ENCODE data around the gene PPT1. TPM values are rescaled to one million over a fixed set of nuclear protein-coding genes. Genes with fewer than 3 reads are reported as not detected.

PPT1 gene
- total and polyA plus RNA-seq, 4 experiments from 2014 or later: 56.7 to 292 (median 120) TPM

DNA sequence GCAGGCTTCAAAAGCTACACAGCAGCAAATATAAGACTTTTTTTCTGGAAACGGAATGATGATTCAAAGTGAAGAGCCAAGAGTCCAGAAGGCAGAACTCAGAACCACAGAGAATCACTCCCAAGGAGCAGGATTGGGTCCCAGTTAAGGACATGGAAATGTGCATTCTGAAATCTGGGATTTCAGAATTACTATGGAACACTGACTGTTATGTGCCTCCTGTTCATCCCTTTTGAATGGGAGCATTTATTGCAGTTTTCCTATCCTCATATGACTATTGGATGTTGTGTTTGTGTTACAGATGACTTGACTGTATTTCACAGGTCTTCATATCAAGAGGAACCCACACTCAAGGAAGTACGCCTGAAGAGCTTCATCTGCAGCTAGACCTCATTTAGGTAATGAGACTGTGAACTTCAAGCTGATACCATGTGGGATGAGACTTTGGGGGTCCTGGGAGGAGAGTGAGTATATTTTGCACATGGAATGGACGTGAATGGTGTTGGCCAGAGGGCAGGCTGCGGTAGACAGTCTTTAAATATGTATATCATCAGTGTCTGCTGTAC, 73.6 kb downstream of the PPT1 start:
- CTCF ChIA-PET (ENCODE audit: partially characterized antibody): interaction anchor here (0.8 to 1.4 kb wide), 3 partner anchors 15 to 104 kb away, joined by 3 to 4 read pairs (median 3); no protein-coding TSS in a partner anchor
- no peaks in the 10 kb centered on the region for H3K27me3 ChIP-seq (ENCODE audit: insufficient read depth, low read length)
- POLR2A ChIA-PET (ENCODE audit: partially characterized antibody): no interaction called here
- no peak overlapping the region for H3K4me3 Mint-ChIP-seq
- peaks cover 0 to 6% of the 10 kb centered on the region in 2 donors for H3K27me3 Mint-ChIP-seq
- H3K9me3 Mint-ChIP-seq: peaks cover 0 to 16% (median 7%) of the 10 kb centered on the region in 8 donors
- intact Hi-C loops (cut with micrococcal nuclease): no loop called here
- no peak overlapping the region for H3K27ac ChIP-seq (ENCODE audit: low read depth, low read length)
- no peak overlapping the region for H3K27ac Mint-ChIP-seq
- H3K4me3 ChIP-seq (ENCODE audit: low read length in 2 of 2): no peak overlapping the region
- no peaks in the 10 kb centered on the region for H3K4me1 ChIP-seq (ENCODE audit: insufficient read depth, low read length)
- no peak for DNase-seq
- H3K36me3 ChIP-seq (ENCODE audit: insufficient read depth, low read length): no peaks in the 10 kb centered on the region
- peaks cover 0 to 2% (median 0%) of the 10 kb centered on the region in 4 donors for H3K4me1 Mint-ChIP-seq
- no peaks in the 10 kb centered on the region for H3K9me3 ChIP-seq (ENCODE audit: control insufficient read depth in 1 of 2, low read length in 2 of 2)
- peaks cover 1 to 6% of the 10 kb centered on the region in 2 donors for H3K36me3 Mint-ChIP-seq

Other genes with a start within 250 kb of the PPT1 start
- 10 to 100 TPM; 15.8 to 20.8 TPM for gene TRIT1, start 213.7 kb downstream of the PPT1 start, total RNA-seq
- 10 to 100 TPM in 1 of 2 donors, 1 to 10 TPM in 1; 5.7 to 10.3 TPM for gene TRIT1, start 213.7 kb downstream of the PPT1 start, polyA plus RNA-seq
- gene MYCL, start 195.3 kb downstream of the PPT1 start, total RNA-seq: under 1 TPM; 0.19 to 0.20 TPM
- gene MYCL, start 195.3 kb downstream of the PPT1 start, polyA plus RNA-seq: not detected
- gene MFSD2A, start 142.1 kb downstream of the PPT1 start, total RNA-seq: under 1 TPM; 0.38 to 0.42 TPM
- gene MFSD2A, start 142.1 kb downstream of the PPT1 start, polyA plus RNA-seq: under 1 TPM; 0.44 to 0.70 TPM
- gene CAP1, start 56.5 kb downstream of the PPT1 start, total RNA-seq: 100 to 1,000 TPM; 285 to 305 TPM
- 100 to 1,000 TPM; 629 to 725 TPM for gene CAP1, start 56.5 kb downstream of the PPT1 start, polyA plus RNA-seq
- 10 to 100 TPM; 23.0 to 23.4 TPM for gene RLF, start 64.1 kb upstream of the PPT1 start, total RNA-seq
- 1 to 10 TPM; 7.6 to 9.9 TPM for gene RLF, start 64.1 kb upstream of the PPT1 start, polyA plus RNA-seq
- under 1 TPM in 1 of 2 experiments, not detected in 1; 0.47 TPM for gene TMCO2, start 150.7 kb upstream of the PPT1 start, total RNA-seq
- gene TMCO2, start 150.7 kb upstream of the PPT1 start, polyA plus RNA-seq: not detected
- gene ZMPSTE24, start 161.0 kb upstream of the PPT1 start, total RNA-seq: 10 to 100 TPM; 19.7 to 21.0 TPM
- gene ZMPSTE24, start 161.0 kb upstream of the PPT1 start, polyA plus RNA-seq: 10 to 100 TPM; 27.1 to 44.1 TPM
- gene COL9A2, start 220.0 kb upstream of the PPT1 start, total RNA-seq: 1 to 10 TPM; 2.1 to 2.8 TPM
- under 1 TPM in 1 of 2 donors, not detected in 1; 0.41 TPM for gene COL9A2, start 220.0 kb upstream of the PPT1 start, polyA plus RNA-seq